ENCODE results near the gene LIG1.
A peak's percentile ranks its signal among the peaks of the same experiment; 100 is the strongest.
"Not testable (repeated sequence)": the region's sequence is repeated elsewhere in the genome, so short reads cannot be mapped to it uniquely, and the experiment has no call there.

Gene LIG1

GRCh38 chr19:48117515-48118130, 52.5 kb downstream of the LIG1 start:
- Mint-ChIP-seq H3K4me1 (peaks cover 7% of the 10 kb centered on the region), H3K27ac (peak overlapping the region; percentile 90), H3K4me3 (no peak overlapping the region), H3K9me3 (no peaks in the 10 kb centered on the region), H3K27me3 (no peaks in the 10 kb centered on the region), H3K36me3 (peaks cover 18% of the 10 kb centered on the region)

DNA sequence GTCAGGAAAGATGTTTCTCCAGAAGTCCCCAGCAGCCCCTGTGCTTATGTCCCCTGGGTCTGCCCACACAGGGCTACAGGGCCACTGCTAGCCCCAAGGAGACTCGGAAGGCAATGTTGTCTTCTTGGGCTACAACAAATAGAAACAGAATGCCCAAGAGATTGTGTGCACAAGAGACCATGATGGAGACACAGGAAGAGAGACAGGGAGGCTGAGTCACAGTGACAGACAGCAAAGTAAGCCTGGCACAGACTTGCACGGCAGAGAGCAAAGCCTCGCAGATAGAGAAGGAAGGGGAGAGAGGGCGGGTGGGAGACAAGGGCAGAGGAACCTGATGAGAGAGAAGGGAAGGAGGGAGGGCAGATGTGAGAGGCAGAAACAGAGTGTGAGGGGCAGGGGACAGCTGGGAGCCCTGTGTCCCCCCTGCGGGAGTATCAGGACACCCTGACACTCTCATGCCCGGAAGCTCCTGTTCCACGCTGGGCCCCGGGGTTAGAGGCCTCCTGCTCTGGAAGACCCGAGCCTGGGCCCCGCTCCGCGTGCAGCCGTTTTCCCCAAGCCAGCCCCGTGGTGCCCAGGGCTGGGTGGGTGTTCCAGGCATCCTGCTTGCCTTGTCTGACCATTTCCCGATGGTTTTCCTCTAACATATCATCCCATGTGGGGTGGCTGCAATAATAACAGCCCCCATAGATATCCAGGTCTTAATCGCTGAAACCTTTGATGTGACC, 56.8 kb downstream of the LIG1 start:
- Mint-ChIP-seq H3K4me3 (no peak overlapping the region), H3K27ac (no peak overlapping the region)

DNA sequence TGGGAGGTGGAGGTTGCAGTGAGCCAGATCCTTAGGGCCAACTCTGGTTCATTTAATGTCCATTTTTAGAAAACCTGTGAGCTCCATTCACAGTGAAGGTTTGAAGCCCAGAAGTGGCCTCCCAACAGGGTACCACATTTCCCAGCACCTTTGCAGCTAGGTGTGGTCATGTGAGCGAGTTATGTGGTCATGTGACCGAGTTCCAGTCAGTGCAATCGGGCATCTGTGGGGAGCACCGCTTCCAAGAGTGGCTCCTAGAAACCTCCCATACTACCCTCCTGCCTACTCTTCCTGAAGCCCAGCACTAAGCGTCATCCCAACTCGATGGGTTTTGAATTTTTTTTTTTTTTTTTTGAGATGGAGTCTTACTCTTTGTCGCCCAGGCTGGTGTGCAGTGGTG, 58.9 kb downstream of the LIG1 start:
- Mint-ChIP-seq H3K27ac (no peak overlapping the region), H3K36me3 (peaks cover 3% of the 10 kb centered on the region), H3K4me1 (peaks cover 16% of the 10 kb centered on the region), H3K27me3 (no peaks in the 10 kb centered on the region), H3K4me3 (peak overlapping the region; percentile 87), H3K9me3 (no peaks in the 10 kb centered on the region)

More for the DNA sequence above, 56.8 kb downstream of the LIG1 start:
- no peaks in the 10 kb centered on the region for H3K9me3 Mint-ChIP-seq
- peaks cover 14% of the 10 kb centered on the region for H3K4me1 Mint-ChIP-seq
- no peaks in the 10 kb centered on the region for H3K27me3 Mint-ChIP-seq
- H3K36me3 Mint-ChIP-seq = peaks cover 7% of the 10 kb centered on the region

GRCh38 chr19:48110350-48110966, 59.7 kb downstream of the LIG1 start, which contains the start of gene PLA2G4C:
PLA2G4C (minus strand) TSS chr19:48110817; CDS start chr19:48106529, 4,288 bp downstream.
- Mint-ChIP-seq H3K27me3 (no peaks in the 10 kb centered on the region), H3K36me3 (peaks cover 3% of the 10 kb centered on the region), H3K27ac (peak within 1 kb of the TSS; percentile 82), H3K9me3 (no peaks in the 10 kb centered on the region), H3K4me1 (peaks cover 16% of the 10 kb centered on the region), H3K4me3 (peak within 1 kb of the TSS; percentile 87)

DNA sequence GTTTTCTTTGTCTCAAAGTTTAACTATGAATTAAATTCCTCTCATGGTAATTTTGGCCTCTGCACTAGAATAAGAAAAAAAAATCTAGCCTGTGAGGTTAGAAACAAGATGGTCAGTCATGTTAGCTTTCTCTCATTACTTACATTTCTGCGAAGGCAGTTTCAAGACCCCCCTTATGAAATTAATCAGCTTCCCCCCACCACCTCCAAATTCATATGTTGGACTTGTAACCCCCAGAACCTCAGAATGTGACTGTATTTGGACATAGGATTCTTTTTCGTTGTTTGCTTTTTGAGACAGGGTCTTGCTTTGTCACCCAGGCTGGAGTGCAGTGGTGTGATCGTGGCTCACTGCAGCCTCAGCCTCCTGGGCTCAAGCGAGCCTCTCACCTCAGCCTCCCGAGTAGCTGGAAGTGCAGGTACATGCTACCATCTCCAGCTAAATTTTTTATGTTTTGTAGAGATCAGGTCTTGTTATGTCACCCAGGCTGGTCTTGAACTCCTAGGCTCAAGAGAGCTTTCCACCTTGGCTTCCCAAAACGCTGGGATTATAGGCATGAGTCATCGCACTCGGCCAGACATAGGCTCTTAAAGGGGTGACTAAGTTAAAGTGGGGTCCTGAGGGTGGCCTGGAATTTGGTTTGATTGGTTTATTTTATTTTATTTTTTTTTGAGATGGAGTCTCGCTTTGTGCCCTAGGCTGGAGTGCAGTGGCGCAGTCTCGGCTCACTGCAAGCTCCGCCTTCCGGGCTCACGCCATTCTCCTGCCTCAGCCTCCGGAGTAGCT, 61.0 kb downstream of the LIG1 start:
- H3K4me3 Mint-ChIP-seq = peak overlapping the region; percentile 30
- H3K4me1 Mint-ChIP-seq = peaks cover 16% of the 10 kb centered on the region
- peaks cover 2% of the 10 kb centered on the region for H3K36me3 Mint-ChIP-seq
- H3K27me3 Mint-ChIP-seq = no peaks in the 10 kb centered on the region
- no peaks in the 10 kb centered on the region for H3K9me3 Mint-ChIP-seq
- H3K27ac Mint-ChIP-seq = no peak overlapping the region

DNA sequence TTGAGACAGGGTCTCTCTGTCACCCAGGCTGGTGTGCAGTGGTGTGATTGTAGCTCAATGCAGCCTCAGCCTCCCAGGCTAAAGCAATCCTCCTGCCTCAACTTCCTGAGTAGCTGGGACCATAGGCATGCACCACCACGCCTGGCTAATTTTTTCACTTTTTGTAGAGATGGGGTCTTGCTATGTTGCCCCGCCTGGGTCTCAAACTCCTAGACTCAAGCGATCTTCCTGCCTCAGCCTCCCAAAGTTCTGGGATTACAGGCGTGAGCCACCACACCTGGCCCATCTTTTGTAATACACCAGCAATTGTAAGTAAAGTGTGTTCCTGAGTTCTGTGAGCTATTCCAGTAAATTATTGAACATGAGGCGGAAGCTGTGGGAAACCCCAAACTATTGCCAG, 66.2 kb downstream of the LIG1 start:
- Mint-ChIP-seq H3K36me3 (peaks cover 1% of the 10 kb centered on the region), H3K9me3 (no peaks in the 10 kb centered on the region), H3K27me3 (no peaks in the 10 kb centered on the region), H3K4me1 (peaks cover 9% of the 10 kb centered on the region), H3K4me3 (no peak overlapping the region), H3K27ac (no peak overlapping the region)

DNA sequence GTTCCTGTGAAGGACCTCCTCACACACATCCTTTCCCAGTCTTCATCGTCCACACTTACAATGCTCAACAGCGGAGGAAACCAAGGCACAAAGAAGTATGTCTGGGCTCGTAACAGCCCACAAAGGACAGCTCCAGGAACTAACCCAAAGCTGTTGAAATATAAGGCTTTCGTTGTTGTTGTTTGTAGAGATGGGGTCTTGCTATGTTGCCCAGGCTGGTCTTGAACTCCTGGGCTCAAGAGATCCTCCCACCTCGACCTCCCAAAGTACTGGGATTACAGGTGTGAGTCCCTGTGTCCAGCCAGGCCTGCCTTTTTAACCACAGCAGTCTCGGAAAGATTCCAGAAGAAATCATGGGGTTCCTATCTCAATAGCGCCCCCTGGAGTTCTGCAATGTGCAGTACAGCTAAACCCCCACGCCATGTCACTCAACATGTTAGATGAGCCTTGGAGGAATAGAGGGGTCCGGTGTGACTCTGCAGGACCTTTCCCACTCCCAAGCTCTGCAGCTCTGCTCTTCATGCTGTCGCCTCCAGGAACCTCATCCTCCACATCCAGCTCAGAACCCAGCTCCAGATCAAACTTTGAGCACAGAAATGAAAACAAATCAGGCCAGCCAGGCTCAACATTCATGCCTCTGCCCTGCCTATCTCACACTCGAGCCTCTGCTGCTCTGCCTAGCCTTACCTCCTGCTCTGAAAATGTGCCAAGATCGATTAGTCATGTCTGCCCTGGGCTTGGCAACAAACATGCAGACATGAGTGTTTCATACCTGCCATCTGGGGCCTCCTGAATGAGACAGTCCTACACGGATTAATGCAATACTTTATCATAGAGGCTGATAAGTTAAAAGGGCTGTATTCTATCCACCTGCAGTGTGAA, 67.0 kb downstream of the LIG1 start:
- Mint-ChIP-seq H3K27me3 (no peaks in the 10 kb centered on the region), H3K36me3 (peaks cover 1% of the 10 kb centered on the region), H3K4me3 (no peak overlapping the region), H3K4me1 (peaks cover 9% of the 10 kb centered on the region), H3K27ac (no peak overlapping the region), H3K9me3 (no peaks in the 10 kb centered on the region)

- Mint-ChIP-seq H3K36me3 (peaks cover 17% of the 10 kb centered on the region), H3K27me3 (peaks cover 2% of the 10 kb centered on the region), H3K4me1 (no peaks in the 10 kb centered on the region), H3K9me3 (peaks cover 11% of the 10 kb centered on the region), H3K27ac (no peak overlapping the region), H3K4me3 (no peak overlapping the region)
These were observed 74.5 kb downstream of the LIG1 start for GRCh38 chr19:48095612-48096175.

GRCh38 chr19:48094855-48095203, 75.3 kb downstream of the LIG1 start:
- Mint-ChIP-seq H3K4me1 (no peaks in the 10 kb centered on the region), H3K27ac (no peak overlapping the region), H3K27me3 (peaks cover 3% of the 10 kb centered on the region), H3K36me3 (peaks cover 17% of the 10 kb centered on the region), H3K9me3 (peaks cover 11% of the 10 kb centered on the region), H3K4me3 (no peak overlapping the region)

DNA sequence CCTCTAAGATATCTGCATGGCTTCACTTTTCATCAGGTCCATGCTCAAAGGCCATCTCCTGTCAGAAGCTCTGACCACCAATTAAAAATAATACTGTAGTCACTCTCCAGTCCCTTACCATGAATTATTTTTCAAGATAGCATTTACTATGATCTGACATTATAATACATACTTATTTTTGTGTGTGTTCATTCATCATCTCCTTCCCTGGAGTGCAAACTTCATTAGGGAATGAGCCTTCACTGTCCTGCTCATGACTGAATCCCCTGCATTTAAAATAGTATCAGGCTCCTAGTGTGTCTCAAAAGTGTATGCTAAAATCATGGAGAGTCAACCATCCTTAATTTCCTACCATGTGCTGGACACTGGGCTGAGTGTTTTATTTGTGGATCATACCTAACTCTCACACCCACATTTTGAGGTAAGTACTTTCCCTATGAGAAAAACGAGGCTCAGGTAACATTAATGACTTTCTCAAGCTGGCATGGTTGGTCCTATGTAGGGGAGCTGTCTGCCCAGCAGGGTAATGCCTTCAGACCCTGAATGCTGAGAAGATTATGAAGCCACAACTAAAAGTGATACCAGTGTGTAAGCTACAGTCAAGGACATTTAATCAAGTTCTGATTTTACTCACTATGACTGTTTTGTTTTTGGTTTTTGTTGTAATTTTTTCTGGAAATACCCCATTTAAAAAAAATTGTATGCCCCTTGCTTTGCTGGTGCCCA, 75.9 kb downstream of the LIG1 start:
- H3K4me1 Mint-ChIP-seq = no peaks in the 10 kb centered on the region
- peaks cover 5% of the 10 kb centered on the region for H3K27me3 Mint-ChIP-seq
- peaks cover 11% of the 10 kb centered on the region for H3K9me3 Mint-ChIP-seq
- peaks cover 17% of the 10 kb centered on the region for H3K36me3 Mint-ChIP-seq
- H3K4me3 Mint-ChIP-seq = no peak overlapping the region
- no peak overlapping the region for H3K27ac Mint-ChIP-seq

- H3K4me3 Mint-ChIP-seq, H3K4me1 Mint-ChIP-seq, H3K27ac Mint-ChIP-seq, H3K27me3 Mint-ChIP-seq: not testable (repeated sequence)
- H3K9me3 Mint-ChIP-seq = peaks cover 11% of the 10 kb centered on the region
- peaks cover 13% of the 10 kb centered on the region for H3K36me3 Mint-ChIP-seq
These were observed 78.9 kb downstream of the LIG1 start for GRCh38 chr19:48091111-48091718.

DNA sequence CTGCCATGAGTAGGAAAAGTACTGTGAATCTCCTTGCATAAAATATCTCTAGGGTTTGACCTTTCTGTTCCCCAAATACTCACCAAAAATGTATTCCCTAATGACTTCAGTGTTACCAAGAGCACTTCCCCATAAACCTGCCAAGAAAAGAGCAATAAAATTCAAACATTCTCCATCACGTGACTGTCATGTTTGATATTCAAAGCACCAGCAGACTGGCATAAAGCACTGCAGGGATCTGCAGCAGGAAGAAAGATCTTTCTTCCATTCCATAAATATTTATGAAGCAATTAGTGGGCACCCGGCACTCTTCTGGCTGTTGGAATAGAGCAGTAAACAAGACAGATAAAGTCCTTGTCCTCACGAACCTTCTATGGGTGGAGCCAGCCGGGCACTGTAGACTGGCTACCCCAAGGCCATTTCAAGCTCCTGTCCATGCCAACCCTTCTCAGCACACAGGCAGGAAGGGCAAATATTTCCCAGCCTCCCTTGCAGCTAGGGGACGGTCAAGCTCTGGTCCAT, 79.8 kb downstream of the LIG1 start:
- Mint-ChIP-seq H3K4me1 (no peaks in the 10 kb centered on the region), H3K27ac (no peak overlapping the region), H3K36me3 (peaks cover 9% of the 10 kb centered on the region), H3K9me3 (peaks cover 11% of the 10 kb centered on the region), H3K27me3 (peaks cover 7% of the 10 kb centered on the region), H3K4me3 (no peak overlapping the region)

DNA sequence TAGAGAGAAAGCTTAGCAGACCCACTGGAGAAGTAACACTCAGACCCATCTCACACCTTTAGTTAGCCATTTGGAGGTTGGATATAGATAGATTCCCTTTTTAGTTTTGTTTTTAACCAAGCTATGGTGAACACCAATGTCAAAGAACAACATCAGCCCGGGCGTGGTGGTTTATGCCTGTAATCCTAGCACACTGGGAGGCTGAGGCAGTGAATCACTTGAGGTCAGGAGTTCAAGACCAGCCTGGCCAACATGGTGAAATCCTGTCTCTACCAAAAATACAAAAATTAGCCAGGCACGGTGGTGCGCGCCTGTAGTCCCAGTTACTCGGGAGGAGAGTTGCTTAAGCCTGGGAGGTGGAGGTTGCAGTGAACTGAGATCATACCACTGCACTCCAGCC, 81.2 kb downstream of the LIG1 start:
- H3K27me3 Mint-ChIP-seq, H3K27ac Mint-ChIP-seq, H3K36me3 Mint-ChIP-seq, H3K4me1 Mint-ChIP-seq, H3K9me3 Mint-ChIP-seq, H3K4me3 Mint-ChIP-seq: not testable (repeated sequence)
